K562 (cell line): ENCODE measurements around the gene PPP2R2D. TPM values are rescaled to one million over a fixed set of nuclear protein-coding genes. Genes with fewer than 3 reads are reported as not detected.

Source experiments
- ATAC-seq: fragments of 200-7000 bp; cut with Tn5 transposase; 3 replicates; pipeline ENCODE4 v1.9.1; 2020; ENCODE audit warnings: moderate library complexity
- BruUV-seq: library from RNA; stranded (reverse); fragments of 400-500 nt; replicated peaks from 2 replicates; lab custom pipeline; 2021; lab: Mats Ljungman, UMichigan
- CTCF ChIA-PET: fragments of 300-600 bp; formaldehyde crosslinking; extraction: SDS; loops from one replicate; lab custom pipeline; 2021; ENCODE audit warnings: low intra/inter-chr PET ratio; lab: Yijun Ruan, JAX
- POLR2A ChIA-PET: fragments of 300-600, 350-650 bp; sonication (Branson Sonifier 250); formaldehyde crosslinking; extraction: SDS; loops from one replicate; lab custom pipeline; 2021; ENCODE audit warnings: antibody characterized with exemption, inconsistent platforms; lab: Yijun Ruan, JAX
- DNase-seq, 4 experiments: peaks; one replicate each; pipeline versions ENCODE4 v3.0.0 to v3.0.0-alpha.2; 2011 to 2018; ENCODE audit warnings: low spot score in 3 of 4, mixed read lengths in 3 of 4; ENCODE audit errors: extremely low read depth in 1 of 4
- FAIRE-seq: peaks from 2 replicates; lab custom pipeline; 2011; peaks lifted over from hg19 to GRCh38; lab: Jason Lieb, UNC
- H2AFZ ChIP-seq: 2 replicates; pipeline ENCODE4 v1.6.0; 2011; ENCODE audit warnings: low read depth, low read length, control low read depth, inconsistent platforms
- H3K27ac ChIP-seq: fragments of 200-600 bp; 3 replicates; pipeline ENCODE4 v1.8.0; 2011; ENCODE audit warnings: low read depth, mild to moderate bottlenecking, control low read depth, inconsistent platforms, low read length, moderate library complexity, mixed read lengths; ENCODE audit errors: extremely low read depth
- H3K27me3 ChIP-seq, 2 experiments: fragments of 300-600 bp in 1 of 2; 2 replicates in 1 of 2; 3 replicates in 1 of 2; pipeline versions ENCODE4 v1.6.0 to v1.8.0; 2011; ENCODE audit warnings: inconsistent platforms in 2 of 2, low read length in 2 of 2, mild to moderate bottlenecking in 1 of 2, mixed read lengths in 1 of 2, moderate library complexity in 1 of 2; ENCODE audit not compliant: control insufficient read depth in 2 of 2, insufficient read depth in 2 of 2
- H3K36me3 ChIP-seq: fragments of 300-600 bp; 3 replicates; pipeline ENCODE4 v1.8.0; 2011; ENCODE audit warnings: mild to moderate bottlenecking, low read length, inconsistent platforms; ENCODE audit not compliant: control insufficient read depth, insufficient read depth
- H3K4me1 ChIP-seq, 2 experiments: fragments of 200-600 bp in 1 of 2; replicated peaks in 1 of 2; 2 replicates in 1 of 2; 3 replicates in 1 of 2; pipeline versions ENCODE4 v1.5.1 to v1.8.0; 2011; ENCODE audit warnings: inconsistent platforms in 2 of 2, low read length in 2 of 2, mild to moderate bottlenecking in 1 of 2, mixed read lengths in 1 of 2, moderate library complexity in 1 of 2; ENCODE audit not compliant: control insufficient read depth in 2 of 2, insufficient read depth in 2 of 2
- H3K4me2 ChIP-seq: 2 replicates; pipeline ENCODE4 v1.6.1; 2011; ENCODE audit warnings: low read length, control low read depth, inconsistent platforms, mixed read lengths; ENCODE audit not compliant: insufficient read depth
- H3K4me3 ChIP-seq: fragments of 200-600 bp; sonication (generic), shearing (Covaris generic); 2 replicates; pipeline ENCODE4 v1.5.1; 2016; ENCODE audit warnings: control low read depth, inconsistent platforms
- H3K79me2 ChIP-seq: fragments of 200-600 bp; 3 replicates; pipeline ENCODE4 v1.8.0; 2011; ENCODE audit warnings: low read length, inconsistent platforms; ENCODE audit not compliant: control insufficient read depth, insufficient read depth
- H3K9ac ChIP-seq, 2 experiments: 2 replicates each; pipeline versions ENCODE4 v1.6.0 to v1.6.1; 2011; ENCODE audit warnings: low read depth in 2 of 2, low read length in 2 of 2, control low read depth in 1 of 2, inconsistent platforms in 1 of 2, mild to moderate bottlenecking in 1 of 2, mixed read lengths in 1 of 2; ENCODE audit not compliant: insufficient read depth in 1 of 2
- H3K9me1 ChIP-seq: one replicate; pipeline ENCODE4 v1.6.0; 2011; ENCODE audit warnings: inconsistent platforms, mild to moderate bottlenecking, low read length, moderate library complexity; ENCODE audit not compliant: control insufficient read depth, insufficient read depth
- H3K9me3 ChIP-seq: replicated peaks from 2 replicates; pipeline ENCODE4 v1.5.1; 2011; ENCODE audit warnings: low read depth, low read length, inconsistent platforms; ENCODE audit not compliant: control insufficient read depth, insufficient read depth
- H4K20me1 ChIP-seq: replicated peaks from 2 replicates; pipeline ENCODE4 v1.6.1; 2011; ENCODE audit warnings: low read length, inconsistent platforms, mixed read lengths; ENCODE audit not compliant: control insufficient read depth, insufficient read depth
- ARHGAP35 ChIP-seq: fragments of 450-650 bp; IDR thresholded peaks from 2 replicates; pipeline ENCODE4 v1.6.1; 2018; ENCODE audit not compliant: partially characterized antibody
- EP300 ChIP-seq: IDR thresholded peaks from 2 replicates; pipeline ENCODE4 v1.6.1; 2012; ENCODE audit warnings: low read length, improper control_type of control experiment
- NONO ChIP-seq, 2 experiments: fragments of 200-400 bp in 1 of 2; fragments of 450-650 bp in 1 of 2; formaldehyde crosslinking in 1 of 2; IDR thresholded peaks; 2 replicates each; pipeline ENCODE4 v1.6.1; 2017; ENCODE audit warnings: low read depth in 2 of 2, mild to moderate bottlenecking in 2 of 2, moderate library complexity in 2 of 2, low read length in 1 of 2
- PTBP1 ChIP-seq: fragments of 200-400 bp; formaldehyde crosslinking; IDR thresholded peaks from 2 replicates; pipeline ENCODE4 v1.6.1; 2017; ENCODE audit warnings: low read depth, low read length
- RBFOX2 ChIP-seq: fragments of 200-400 bp; formaldehyde crosslinking; IDR thresholded peaks from 2 replicates; pipeline ENCODE4 v1.6.1; 2017; ENCODE audit warnings: low read depth, mild to moderate bottlenecking, low read length, moderate library complexity
- SMAD4 ChIP-seq: fragments of 250-450 bp; sonication (Bioruptor Pico); conservative IDR thresholded peaks from 2 replicates; pipeline ENCODE4 v1.8.0; 2021; ENCODE audit warnings: inconsistent platforms, mild to moderate bottlenecking, moderate library complexity
- ZNF12 ChIP-seq: sonication (generic); formaldehyde crosslinking; IDR thresholded peaks from 2 replicates; pipeline ENCODE4 v1.4.0; 2020; ENCODE audit warnings: mild to moderate bottlenecking, missing genetic modification reagents
- ZNF274 ChIP-seq: IDR thresholded peaks from 2 replicates; pipeline ENCODE4 v1.6.1; 2011; ENCODE audit warnings: low read depth, mild to moderate bottlenecking, low read length, moderate library complexity, borderline replicate concordance
- WGBS: fragments of 100-300 bp; shearing (Covaris generic); methylation state at CpG from one replicate; pipeline ENCODE4 v1.1.6; 2016; ENCODE audit warnings: low coverage, mixed read lengths; ENCODE audit not compliant: insufficient coverage; ENCODE audit errors: missing lambda C conversion rate; 5-methylcytosine and 5-hydroxymethylcytosine counted together
- in situ Hi-C: fragments of 300-500 bp; cut with MboI; formaldehyde crosslinking; loops from 4 replicates; pipeline ENCODE4 v1.15.0; 2018; ENCODE audit warnings: inconsistent platforms, mixed read lengths
- intact Hi-C: fragments of 100-400 bp; cut with micrococcal nuclease; formaldehyde crosslinking; loops from 2 replicates; pipeline ENCODE4 v1.14.2; 2022
- polyA plus RNA-seq, 8 experiments: library from polyadenylated mRNA; depleted of rRNA in 4 of 8; stranded (reverse) in 5 of 8; unstranded in 3 of 8; fragments of >200 nt; fragmentation: Nextera tagmentation in 2 of 8; fragmentation: Illumina TruSeq in 1 of 8; extraction: Ambion mirVana in 2 of 8; extraction: Trizol in 1 of 8; gene quantifications; 2 replicates each; pipeline versions ENCODE4 v1.2.1 to v1.2.3, GENCODE V29; 2011 to 2014; ENCODE audit warnings: inconsistent platforms in 1 of 8, missing spikeins in 1 of 8
- total RNA-seq, 7 experiments: library from RNA; depleted of rRNA in 6 of 7; stranded (reverse); fragments of >200 nt in 6 of 7; fragmentation: Illumina TruSeq in 2 of 7; extraction: Trizol in 2 of 7; gene quantifications; 2 replicates each; pipeline versions ENCODE4 v1.2.1 to v1.2.3, GENCODE V29; 2011 to 2021; ENCODE audit warnings: low replicate concordance in 1 of 7
- TF ChIP-seq, protein P1 (sequence below): sonication (generic); IDR thresholded peaks from 2 replicates; pipeline ENCODE4 v1.6.1; 2016

PPP2R2D gene
- total and polyA plus RNA-seq, 9 of the 15 experiments (the other 6 are each of a cell fraction or from before 2014, with no cell fraction given), result 1.9 to 37.0 (median 26.8) TPM

- ChIA-PET CTCF (no interaction called here), POLR2A (interaction anchor here (0.6 to 4.6 kb wide), 4 partner anchors 8 to 265 kb away, joined by 3 to 37 read pairs (median 4); no protein-coding TSS in a partner anchor)
- H4K20me1 ChIP-seq, result peaks cover 25% of the 10 kb centered on the region
- TF ChIP-seq ZNF274 (no peak), RBFOX2 (0 out of 2 replicates have a peak, but pooled peaks have one; percentile 26)
- H3K4me1 ChIP-seq, result peaks cover 27 to 34% of the 10 kb centered on the region in 2 experiments; a peak in 4 of 5 replicates
- H3K27ac ChIP-seq, result no peak overlapping the region
- no peak overlapping the region for H3K4me3 ChIP-seq
- no peak for FAIRE-seq
- no peaks in the 10 kb centered on the region for H3K27me3 ChIP-seq
- H3K9ac ChIP-seq, result peak overlapping the region in 1 of 2 experiments; percentile 24; a peak in 1 of 4 replicates
- H2AFZ ChIP-seq, result no peak overlapping the region
- WGBS, result 92% methylated on average over 14 of the region's 17 CpGs
- H3K9me3 ChIP-seq, result no peaks in the 10 kb centered on the region
- DNase-seq, result no peak
- no TSS peak for BruUV-seq
- H3K4me2 ChIP-seq, result no peak overlapping the region
- in situ Hi-C loops, result no loop called here
- intact Hi-C loops, result loop anchor here (10.0 kb wide), 1 partner anchor 79 kb away; the partner anchor contains the start of gene BNIP3
- peaks cover 59% of the 10 kb centered on the region; the same call in 2 of the 3 replicates for H3K36me3 ChIP-seq
- H3K9me1 ChIP-seq, result peaks cover 2% of the 10 kb centered on the region
- peaks cover 96% of the 10 kb centered on the region for H3K79me2 ChIP-seq
- ATAC-seq, result no peak
Measured at GRCh38 chr10:131905603-131906268, 4.9 kb downstream of the PPP2R2D start.

GRCh38 chr10:131906269-131906639 lies 5.4 kb downstream of the PPP2R2D start:
- Histone ChIP-seq H3K79me2 (peaks cover 98% of the 10 kb centered on the region), H4K20me1 (peaks cover 28% of the 10 kb centered on the region), H3K36me3 (peaks cover 59% of the 10 kb centered on the region; the same call in 2 of the 3 replicates), H3K9ac (no peak overlapping the region), H3K4me3 (no peak overlapping the region), H3K27me3 (no peaks in the 10 kb centered on the region), H3K27ac (no peak overlapping the region), H3K4me1 (peaks cover 27 to 37% of the 10 kb centered on the region in 2 experiments; a peak in 4 of 5 replicates), H2AFZ (no peak overlapping the region), H3K9me1 (peaks cover 2% of the 10 kb centered on the region), H3K4me2 (no peak overlapping the region), H3K9me3 (no peaks in the 10 kb centered on the region)
- ChIA-PET CTCF (no interaction called here), POLR2A (interaction anchor here (0.6 to 4.6 kb wide), 3 partner anchors 8 to 264 kb away, joined by 3 to 37 read pairs (median 4); no protein-coding TSS in a partner anchor)
- intact Hi-C loops, result loop anchor here (10.0 kb wide), 1 partner anchor 79 kb away; the partner anchor contains the start of gene BNIP3
- 70% methylated on average over 1 of the region's 1 CpG for WGBS
- FAIRE-seq, result no peak
- no peak for ATAC-seq
- DNase-seq, result no peak
- TF ChIP-seq ZNF12, result no peak
- TF ChIP-seq PTBP1, result no peak
- no peak for TF ChIP-seq SMAD4 (CRISPR knock-in tag)
- TF ChIP-seq NONO (IDR thresholded peaks at IDR 0.05; ENCODE audit: low read depth in 2 of 2, low read length in 1 of 2), result no peak
- no peak for TF ChIP-seq EP300
- no peak for TF ChIP-seq ARHGAP35
- TF ChIP-seq, protein P1, sequence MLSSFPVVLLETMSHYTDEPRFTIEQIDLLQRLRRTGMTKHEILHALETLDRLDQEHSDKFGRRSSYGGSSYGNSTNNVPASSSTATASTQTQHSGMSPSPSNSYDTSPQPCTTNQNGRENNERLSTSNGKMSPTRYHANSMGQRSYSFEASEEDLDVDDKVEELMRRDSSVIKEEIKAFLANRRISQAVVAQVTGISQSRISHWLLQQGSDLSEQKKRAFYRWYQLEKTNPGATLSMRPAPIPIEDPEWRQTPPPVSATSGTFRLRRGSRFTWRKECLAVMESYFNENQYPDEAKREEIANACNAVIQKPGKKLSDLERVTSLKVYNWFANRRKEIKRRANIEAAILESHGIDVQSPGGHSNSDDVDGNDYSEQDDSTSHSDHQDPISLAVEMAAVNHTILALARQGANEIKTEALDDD, result no peak
- BruUV-seq, result no TSS peak
- in situ Hi-C loops, result no loop called here
